GM12878 (cell line): ENCODE results near the gene FPGS.

ENCODE experiments used
- EP300 ChIP-seq, 2 experiments: fragments of 150-350 bp in 1 of 2; IDR thresholded peaks; 2 replicates each; pipeline ENCODE4 v1.6.1; 2011 to 2012; ENCODE audit warnings: low read depth in 2 of 2, low read length in 2 of 2, borderline replicate concordance in 1 of 2, improper control_type of control experiment in 1 of 2, inconsistent platforms in 1 of 2; ENCODE audit not compliant: control insufficient read depth in 1 of 2
- ZNF217 ChIP-seq: fragments of 450-650 bp; IDR thresholded peaks from 2 replicates; pipeline ENCODE4 v1.6.1; 2017; ENCODE audit warnings: antibody characterized with exemption, mild to moderate bottlenecking
- TF ChIP-seq, protein P1 (sequence below), 3 experiments: IDR thresholded peaks in 2 of 3; conservative IDR thresholded peaks in 1 of 3; 2 replicates each; pipeline ENCODE4 v1.5.1; 2011; ENCODE audit warnings: low read depth in 3 of 3, low read length in 3 of 3, mild to moderate bottlenecking in 3 of 3, control low read depth in 2 of 3, moderate library complexity in 2 of 3, inconsistent platforms in 1 of 3, mixed read lengths in 1 of 3; ENCODE audit not compliant: control insufficient read depth in 2 of 3, insufficient read depth in 1 of 3; ENCODE audit errors: extremely low read depth in 1 of 3
- TF ChIP-seq, protein P2 (sequence below): IDR thresholded peaks from 2 replicates; pipeline ENCODE4 v1.6.1; 2012; ENCODE audit warnings: low read depth, low read length, improper control_type of control experiment

DNA sequence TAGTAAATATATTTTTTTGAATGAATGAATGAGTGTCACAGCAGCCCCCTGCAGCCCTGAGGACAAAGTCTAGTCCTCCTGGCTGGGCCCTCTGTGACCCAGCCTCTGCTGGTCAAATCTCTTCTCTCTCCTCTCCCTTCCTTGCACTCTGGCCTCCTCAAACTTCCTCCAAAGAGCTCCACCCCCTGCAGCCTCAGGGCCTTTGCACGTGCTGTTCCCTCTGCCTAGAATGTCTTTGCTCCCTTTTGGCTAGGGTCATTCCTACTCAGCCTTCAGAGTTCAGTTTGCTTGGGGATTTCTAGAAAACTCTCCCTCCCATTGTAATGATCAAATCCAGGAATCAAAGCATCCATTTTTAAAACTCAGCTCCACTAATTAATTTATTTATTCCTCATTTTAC, 37.3 kb upstream of the FPGS start:
- TF ChIP-seq, protein P1, sequence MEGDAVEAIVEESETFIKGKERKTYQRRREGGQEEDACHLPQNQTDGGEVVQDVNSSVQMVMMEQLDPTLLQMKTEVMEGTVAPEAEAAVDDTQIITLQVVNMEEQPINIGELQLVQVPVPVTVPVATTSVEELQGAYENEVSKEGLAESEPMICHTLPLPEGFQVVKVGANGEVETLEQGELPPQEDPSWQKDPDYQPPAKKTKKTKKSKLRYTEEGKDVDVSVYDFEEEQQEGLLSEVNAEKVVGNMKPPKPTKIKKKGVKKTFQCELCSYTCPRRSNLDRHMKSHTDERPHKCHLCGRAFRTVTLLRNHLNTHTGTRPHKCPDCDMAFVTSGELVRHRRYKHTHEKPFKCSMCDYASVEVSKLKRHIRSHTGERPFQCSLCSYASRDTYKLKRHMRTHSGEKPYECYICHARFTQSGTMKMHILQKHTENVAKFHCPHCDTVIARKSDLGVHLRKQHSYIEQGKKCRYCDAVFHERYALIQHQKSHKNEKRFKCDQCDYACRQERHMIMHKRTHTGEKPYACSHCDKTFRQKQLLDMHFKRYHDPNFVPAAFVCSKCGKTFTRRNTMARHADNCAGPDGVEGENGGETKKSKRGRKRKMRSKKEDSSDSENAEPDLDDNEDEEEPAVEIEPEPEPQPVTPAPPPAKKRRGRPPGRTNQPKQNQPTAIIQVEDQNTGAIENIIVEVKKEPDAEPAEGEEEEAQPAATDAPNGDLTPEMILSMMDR (IDR thresholded peaks at IDR 0.05 in 2 of 3, conservative IDR thresholded peaks at IDR 0.05 in 1 of 3; ENCODE audit: control insufficient read depth in 2 of 3, extremely low read depth in 1 of 3, insufficient read depth in 1 of 3, low read depth in 3 of 3, low read length in 3 of 3), result no peak
- TF ChIP-seq ZNF217 (no peak), EP300 (IDR thresholded peaks at IDR 0.05; ENCODE audit: borderline replicate concordance in 1 of 2, control insufficient read depth in 1 of 2, low read depth in 2 of 2, low read length in 2 of 2) (no peak)
- TF ChIP-seq, protein P2, sequence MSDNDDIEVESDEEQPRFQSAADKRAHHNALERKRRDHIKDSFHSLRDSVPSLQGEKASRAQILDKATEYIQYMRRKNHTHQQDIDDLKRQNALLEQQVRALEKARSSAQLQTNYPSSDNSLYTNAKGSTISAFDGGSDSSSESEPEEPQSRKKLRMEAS, result no peak
